Fibroblast of lung (primary cell): ENCODE data around the gene CISH. TPM values are rescaled to one million over a fixed set of nuclear protein-coding genes. Genes with fewer than 3 reads are reported as not detected.

Source experiments
- DNase-seq, 2 donors: peaks; one replicate each; pipeline versions ENCODE4 v3.0.0 to v3.0.0-alpha.2; 2010; ENCODE audit warnings: low read depth in 2 of 2
- H2AFZ ChIP-seq: 2 replicates; pipeline ENCODE4 v1.5.1; 2012; ENCODE audit warnings: low read length, control low read depth, inconsistent platforms
- H3K27ac ChIP-seq: 2 replicates; pipeline ENCODE4 v1.5.1; 2011; ENCODE audit warnings: low read length, control low read depth; ENCODE audit not compliant: insufficient read depth
- H3K27me3 ChIP-seq: 2 replicates; pipeline ENCODE4 v1.5.1; 2011; ENCODE audit warnings: mild to moderate bottlenecking, low read length; ENCODE audit not compliant: control insufficient read depth, insufficient read depth
- H3K36me3 ChIP-seq: 2 replicates; pipeline ENCODE4 v1.5.1; 2011; ENCODE audit warnings: low read length; ENCODE audit not compliant: control insufficient read depth, insufficient read depth
- H3K4me1 ChIP-seq: 2 replicates; pipeline ENCODE4 v1.5.1; 2011; ENCODE audit warnings: low read length; ENCODE audit not compliant: control insufficient read depth, insufficient read depth; ENCODE audit errors: extremely low read depth
- H3K4me2 ChIP-seq: 2 replicates; pipeline ENCODE4 v1.5.1; 2011; ENCODE audit warnings: low read length, control low read depth; ENCODE audit not compliant: insufficient read depth; ENCODE audit errors: extremely low read depth
- H3K4me3 ChIP-seq, 4 experiments: fragments of 200-600 bp in 1 of 4; sonication (generic) in 1 of 4; replicated peaks in 1 of 4; 2 replicates each; pipeline ENCODE4 v1.5.1; 2011 to 2016; ENCODE audit warnings: low read length in 4 of 4, low read depth in 3 of 4, mild to moderate bottlenecking in 3 of 4, control low read depth in 2 of 4, inconsistent platforms in 1 of 4, mixed read lengths in 1 of 4; ENCODE audit not compliant: insufficient read depth in 1 of 4; ENCODE audit errors: control extremely low read depth in 1 of 4
- H3K79me2 ChIP-seq: 2 replicates; pipeline ENCODE4 v1.5.1; 2012; ENCODE audit warnings: mild to moderate bottlenecking, low read length, inconsistent platforms; ENCODE audit not compliant: control insufficient read depth, insufficient read depth
- H3K9ac ChIP-seq: 2 replicates; pipeline ENCODE4 v1.5.1; 2011; ENCODE audit warnings: mild to moderate bottlenecking, low read length, control low read depth; ENCODE audit not compliant: insufficient read depth
- H3K9me3 ChIP-seq: 2 replicates; pipeline ENCODE4 v1.5.1; 2012; ENCODE audit warnings: low read depth, low read length; ENCODE audit not compliant: control insufficient read depth, insufficient read depth
- H4K20me1 ChIP-seq: 2 replicates; pipeline ENCODE4 v1.5.1; 2011; ENCODE audit warnings: low read length; ENCODE audit not compliant: control insufficient read depth, insufficient read depth; ENCODE audit errors: extremely low read depth
- EZH2 ChIP-seq: IDR thresholded peaks from 2 replicates; pipeline ENCODE4 v1.5.1; 2012; ENCODE audit warnings: low read length, control low read depth, mild to moderate bottlenecking; ENCODE audit errors: missing control alignments
- polyA plus RNA-seq, 2 donors: library from polyadenylated mRNA; depleted of rRNA in 1 of 2; stranded (reverse) in 1 of 2; unstranded in 1 of 2; fragments of >200 nt; gene quantifications; 2 replicates each; pipeline ENCODE4 v1.2.1, GENCODE V29; 2011 to 2012; ENCODE audit warnings: missing spikeins in 1 of 2
- total RNA-seq: library from RNA; depleted of rRNA; stranded (reverse); fragments of >200 nt; gene quantifications from 2 replicates; pipeline ENCODE4 v1.2.1, GENCODE V29; 2014
- TF ChIP-seq, protein P1 (sequence below), 2 donors: IDR thresholded peaks in 1 of 2; conservative IDR thresholded peaks in 1 of 2; 1 replicate in 1 of 2; 2 replicates in 1 of 2; pipeline ENCODE4 v1.5.1; 2011 to 2012; ENCODE audit warnings: low read length in 2 of 2, control low read depth in 1 of 2, inconsistent platforms in 1 of 2, low read depth in 1 of 2, mild to moderate bottlenecking in 1 of 2

CISH gene
- total and polyA plus RNA-seq, 2 donors (not counting 1 experiment from before 2014, with no cell fraction given), result 0.99 to 1.9 TPM

- H3K27ac ChIP-seq, result peak overlapping the region; percentile 57
Measured at GRCh38 chr3:50617911-50618481, 6.4 kb upstream of the CISH start.

GRCh38 chr3:50617096-50617791, 5.7 kb upstream of the CISH start, which contains the start of gene MAPKAPK3:
Gene MAPKAPK3, plus strand, starts transcription at chr3:50617151. Its CDS starts 415 bp downstream, at chr3:50617566.
- no peaks in the 10 kb centered on the region for H4K20me1 ChIP-seq
- H3K4me2 ChIP-seq, result peak within 1 kb of the TSS; percentile 99
- peak within 1 kb of the TSS; percentile 68 to 89 (median 78) for H3K4me3 ChIP-seq
- no peak for TF ChIP-seq EZH2
- TF ChIP-seq, protein P1, sequence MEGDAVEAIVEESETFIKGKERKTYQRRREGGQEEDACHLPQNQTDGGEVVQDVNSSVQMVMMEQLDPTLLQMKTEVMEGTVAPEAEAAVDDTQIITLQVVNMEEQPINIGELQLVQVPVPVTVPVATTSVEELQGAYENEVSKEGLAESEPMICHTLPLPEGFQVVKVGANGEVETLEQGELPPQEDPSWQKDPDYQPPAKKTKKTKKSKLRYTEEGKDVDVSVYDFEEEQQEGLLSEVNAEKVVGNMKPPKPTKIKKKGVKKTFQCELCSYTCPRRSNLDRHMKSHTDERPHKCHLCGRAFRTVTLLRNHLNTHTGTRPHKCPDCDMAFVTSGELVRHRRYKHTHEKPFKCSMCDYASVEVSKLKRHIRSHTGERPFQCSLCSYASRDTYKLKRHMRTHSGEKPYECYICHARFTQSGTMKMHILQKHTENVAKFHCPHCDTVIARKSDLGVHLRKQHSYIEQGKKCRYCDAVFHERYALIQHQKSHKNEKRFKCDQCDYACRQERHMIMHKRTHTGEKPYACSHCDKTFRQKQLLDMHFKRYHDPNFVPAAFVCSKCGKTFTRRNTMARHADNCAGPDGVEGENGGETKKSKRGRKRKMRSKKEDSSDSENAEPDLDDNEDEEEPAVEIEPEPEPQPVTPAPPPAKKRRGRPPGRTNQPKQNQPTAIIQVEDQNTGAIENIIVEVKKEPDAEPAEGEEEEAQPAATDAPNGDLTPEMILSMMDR (conservative IDR thresholded peaks at IDR 0.05 in 1 of 2, IDR thresholded peaks at IDR 0.05 in 1 of 2; ENCODE audit: low read depth in 1 of 2, low read length in 2 of 2), result no peak
- no peak for DNase-seq
- H3K27me3 ChIP-seq, result no peaks in the 10 kb centered on the region
- no peaks in the 10 kb centered on the region for H3K9me3 ChIP-seq
- H3K36me3 ChIP-seq, result no peaks in the 10 kb centered on the region
- H3K9ac ChIP-seq, result peak within 1 kb of the TSS; percentile 88
- peak within 1 kb of the TSS; percentile 87 for H2AFZ ChIP-seq
- H3K4me1 ChIP-seq, result peaks cover 8% of the 10 kb centered on the region
- peak within 1 kb of the TSS; percentile 57 for H3K27ac ChIP-seq
- peaks cover 5% of the 10 kb centered on the region for H3K79me2 ChIP-seq

More at GRCh38 chr3:50617911-50618481, 6.4 kb upstream of the CISH start:
- H3K9me3 ChIP-seq, result no peaks in the 10 kb centered on the region
- no peaks in the 10 kb centered on the region for H4K20me1 ChIP-seq
- TF ChIP-seq EZH2, result no peak
- TF ChIP-seq, protein P1 (conservative IDR thresholded peaks at IDR 0.05 in 1 of 2, IDR thresholded peaks at IDR 0.05 in 1 of 2; ENCODE audit: low read depth in 1 of 2, low read length in 2 of 2), result no peak
- no peaks in the 10 kb centered on the region for H3K36me3 ChIP-seq
- H3K9ac ChIP-seq, result peak overlapping the region; percentile 24
- peak overlapping the region; percentile 68 to 89 (median 72) for H3K4me3 ChIP-seq
- peaks cover 6% of the 10 kb centered on the region for H3K4me1 ChIP-seq
- peak overlapping the region; percentile 69 for H2AFZ ChIP-seq
- no peak for DNase-seq
- no peaks in the 10 kb centered on the region for H3K27me3 ChIP-seq
- peaks cover 5% of the 10 kb centered on the region for H3K79me2 ChIP-seq
- H3K4me2 ChIP-seq, result peak overlapping the region; percentile 99

DNA sequence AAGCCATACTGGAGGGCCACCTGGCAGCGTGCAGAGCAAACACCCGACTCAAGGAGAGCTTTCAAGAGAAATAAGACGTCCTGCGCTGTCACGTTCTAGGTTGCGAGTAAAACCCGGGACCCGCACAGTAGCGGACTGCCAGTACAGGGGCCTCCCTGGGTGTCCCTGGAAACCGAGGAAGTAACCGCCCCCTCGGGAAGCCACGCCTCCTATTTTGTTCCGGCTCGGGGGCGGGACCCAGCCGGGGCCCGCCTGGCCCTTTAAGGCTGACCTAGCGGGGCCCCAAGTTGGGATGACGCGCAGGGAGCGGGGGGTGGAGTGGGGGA, 5.2 kb upstream of the CISH start:
- Histone ChIP-seq H2AFZ (peak overlapping the region; percentile 87), H3K4me3 (peak overlapping the region; percentile 47 to 89 (median 65)), H3K4me1 (peaks cover 9% of the 10 kb centered on the region), H3K9ac (no peak overlapping the region), H3K79me2 (peaks cover 5% of the 10 kb centered on the region), H3K27ac (no peak overlapping the region), H3K4me2 (peak overlapping the region; percentile 88), H3K9me3 (no peaks in the 10 kb centered on the region), H3K27me3 (no peaks in the 10 kb centered on the region), H3K36me3 (no peaks in the 10 kb centered on the region), H4K20me1 (no peaks in the 10 kb centered on the region)
- TF ChIP-seq, protein P1 (conservative IDR thresholded peaks at IDR 0.05 in 1 of 2, IDR thresholded peaks at IDR 0.05 in 1 of 2; ENCODE audit: low read depth in 1 of 2, low read length in 2 of 2), result no peak
- no peak for TF ChIP-seq EZH2
- DNase-seq, result peak; percentile 75 to 88
